ENCODE results near the gene OLAH.

The OLAH gene

GRCh38 chr10:15072358-15072757, 28.6 kb downstream of the OLAH start:
- DNase-seq = no peak

DNA sequence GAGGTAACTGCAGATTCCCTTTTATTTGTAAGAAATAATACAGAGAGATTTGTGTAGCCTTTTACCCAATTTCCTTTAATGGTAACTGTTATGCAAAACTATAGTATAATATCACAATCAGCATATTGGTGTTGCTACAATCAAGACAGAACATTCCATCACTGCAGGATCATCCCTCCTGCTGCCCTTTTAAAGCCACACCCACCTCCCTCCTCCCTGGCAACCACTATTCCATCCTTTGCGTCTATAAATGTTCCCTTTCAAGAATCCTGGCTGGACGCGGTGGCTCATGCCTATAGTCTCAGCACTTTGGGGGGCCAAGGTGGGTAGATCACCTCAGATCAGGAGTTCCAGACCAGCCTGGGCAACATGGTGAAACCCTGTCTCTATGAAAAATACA, 31.7 kb downstream of the OLAH start:
- DNase-seq = no peak

- no peak for DNase-seq
These were observed 40.1 kb downstream of the OLAH start for GRCh38 chr10:15083674-15084501.

- DNase-seq = no peak
These were observed 40.8 kb downstream of the OLAH start for GRCh38 chr10:15084502-15084922.

- DNase-seq = peak; percentile 82
These were observed 44.9 kb downstream of the OLAH start, which contains the start of gene ACBD7 for GRCh38 chr10:15088428-15089261. Gene ACBD7 (minus strand): TSS chr10:15088776. CDS start chr10:15088728, 48 bp downstream.

- DNase-seq = no peak
These were observed 47.7 kb downstream of the OLAH start for GRCh38 chr10:15091418-15091817.

- DNase-seq = no peak
These were observed 49.2 kb downstream of the OLAH start for GRCh38 chr10:15092855-15093408.

GRCh38 chr10:15096661-15097010, 52.9 kb downstream of the OLAH start:
- DNase-seq = no peak

GRCh38 chr10:15097011-15097812, 53.5 kb downstream of the OLAH start, which contains the start of gene RPP38:
Gene RPP38 (plus strand): TSS chr10:15097355. CDS start chr10:15103315, 5,960 bp downstream.
- peak; percentile 96 for DNase-seq

DNA sequence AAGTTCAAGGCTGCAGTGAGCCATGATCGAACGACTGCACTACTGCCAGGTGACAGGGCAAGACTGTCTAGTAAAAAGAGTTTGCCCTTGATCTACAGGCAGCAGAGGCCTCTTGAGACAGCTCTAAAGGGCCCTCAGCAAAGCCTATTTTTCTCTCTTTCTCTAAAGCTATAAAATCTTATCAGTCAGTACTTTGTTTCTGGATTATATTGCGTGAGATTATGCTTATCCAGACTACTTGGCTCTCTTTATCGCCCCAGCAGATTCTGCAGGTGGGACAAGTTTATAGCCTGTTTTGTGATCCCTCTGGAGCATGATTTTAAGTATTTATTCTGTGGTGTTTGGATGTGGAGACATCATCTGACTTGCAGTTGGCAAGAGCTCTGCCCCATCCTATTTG, 56.1 kb downstream of the OLAH start:
- DNase-seq = no peak

DNA sequence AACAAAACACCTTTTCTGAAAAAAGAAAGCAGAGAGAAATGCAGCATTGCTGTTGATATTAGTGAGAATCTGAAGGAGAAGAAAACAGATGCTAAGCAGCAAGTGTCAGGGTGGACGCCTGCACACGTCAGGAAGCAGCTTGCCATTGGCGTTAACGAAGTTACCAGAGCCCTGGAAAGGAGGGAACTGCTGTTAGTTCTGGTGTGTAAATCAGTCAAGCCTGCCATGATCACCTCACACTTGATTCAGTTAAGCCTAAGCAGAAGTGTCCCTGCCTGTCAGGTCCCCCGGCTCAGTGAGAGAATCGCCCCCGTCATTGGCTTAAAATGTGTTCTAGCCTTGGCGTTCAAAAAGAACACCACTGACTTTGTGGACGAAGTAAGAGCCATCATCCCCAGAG, 59.8 kb downstream of the OLAH start:
- DNase-seq = no peak

DNA sequence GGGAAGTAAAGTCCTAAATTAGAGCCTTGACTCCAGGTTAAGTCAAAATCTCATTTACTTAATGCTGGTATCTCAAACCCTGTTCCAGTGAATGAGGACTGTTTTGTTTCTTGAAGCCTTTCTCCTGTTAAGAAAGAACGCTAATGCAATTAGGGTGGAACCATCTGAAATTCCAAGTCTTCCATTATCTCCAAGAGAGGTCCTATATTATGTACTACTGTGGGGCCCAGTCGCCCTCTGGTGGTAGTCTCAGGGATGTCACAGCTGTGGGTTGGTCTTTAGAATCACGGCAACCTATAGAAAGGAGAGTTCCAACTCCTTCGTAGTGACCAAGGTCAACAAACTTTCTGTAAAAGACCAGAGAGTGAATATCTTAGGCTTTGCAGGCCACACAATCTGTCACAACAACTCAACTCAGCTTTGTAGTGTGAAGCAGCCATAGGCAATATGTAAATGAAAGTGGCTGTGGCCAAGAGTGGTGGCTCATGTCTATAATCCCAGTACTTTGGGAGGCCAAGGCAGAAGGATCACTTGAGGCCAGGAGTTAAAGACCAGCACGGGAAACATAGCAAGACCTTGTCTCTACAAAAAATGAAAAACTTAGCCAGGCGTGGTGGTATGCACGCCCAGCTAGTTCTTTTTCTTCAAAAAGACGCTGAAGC, 62.7 kb downstream of the OLAH start:
- peak; percentile 68 for DNase-seq

DNA sequence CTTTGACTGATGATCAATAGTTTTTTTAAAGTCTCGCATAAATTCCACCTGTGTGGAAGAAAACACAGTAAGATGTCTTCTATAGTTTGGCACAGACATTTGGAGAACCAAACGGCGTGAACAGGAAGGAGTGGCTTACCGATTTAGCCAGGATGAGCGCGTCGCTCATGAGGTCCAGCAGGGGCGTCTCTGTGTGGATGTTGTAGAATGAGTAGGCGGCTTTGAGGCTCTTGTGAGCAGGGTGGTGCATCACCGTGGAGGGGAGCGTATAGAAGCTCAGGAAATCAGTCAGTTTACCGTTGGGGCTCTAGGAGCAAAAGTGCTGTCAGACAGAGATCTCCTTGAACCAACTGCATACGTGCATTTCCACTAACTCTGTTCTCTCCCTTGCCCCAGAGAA, 68.9 kb downstream of the OLAH start:
- no peak for DNase-seq

DNA sequence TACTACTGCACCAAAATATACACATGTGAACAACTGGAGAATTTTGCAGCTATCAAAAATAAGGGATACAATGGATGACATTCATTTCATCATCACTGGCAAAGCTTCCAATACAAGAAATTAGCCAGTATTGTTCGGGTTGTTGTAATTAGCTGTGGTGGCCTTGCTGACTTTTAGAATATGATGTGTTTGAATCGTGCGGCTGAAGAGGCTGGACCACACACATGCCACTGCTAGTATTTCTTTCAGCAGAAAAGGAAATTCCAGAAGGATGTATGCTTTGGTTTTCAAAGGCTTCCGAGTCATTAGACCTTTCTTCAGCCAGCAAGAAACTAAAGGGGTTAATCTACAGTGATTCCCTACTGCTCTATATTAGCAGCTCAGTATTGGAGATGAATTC, 70.0 kb downstream of the OLAH start:
- no peak for DNase-seq

- no peak for DNase-seq
These were observed 72.5 kb downstream of the OLAH start for GRCh38 chr10:15116225-15116624.

DNA sequence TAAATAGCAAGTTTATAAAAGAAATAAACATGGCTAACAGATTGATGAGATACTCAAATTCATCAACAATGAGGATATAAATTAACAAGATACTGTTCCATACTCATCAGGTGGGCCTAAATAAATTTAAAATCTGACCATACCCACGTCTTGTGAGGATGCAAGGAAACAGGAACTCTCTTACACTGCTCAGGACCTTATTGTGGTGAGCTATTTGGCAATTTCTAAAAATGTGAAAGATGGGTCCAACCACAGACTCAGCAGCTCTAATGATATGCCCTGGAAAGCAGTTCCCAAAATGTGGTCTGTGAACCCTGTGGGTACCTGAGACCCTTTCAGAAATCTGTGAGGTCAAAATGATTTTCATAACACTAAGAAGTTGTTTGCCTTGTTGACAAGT, 74.9 kb downstream of the OLAH start:
- DNase-seq = no peak

GRCh38 chr10:15120523-15120922, 76.8 kb downstream of the OLAH start:
- DNase-seq = no peak

GRCh38 chr10:15121707-15122106, 78.0 kb downstream of the OLAH start:
- no peak for DNase-seq

GRCh38 chr10:15122477-15123030, 78.8 kb downstream of the OLAH start:
- no peak for DNase-seq
